Measurements from ENCODE around the gene TRIM28. TPM values are rescaled to one million over a fixed set of nuclear protein-coding genes. Genes with fewer than 3 reads are reported as not detected.

The TRIM28 gene
- polyA plus RNA-seq, 6 donors from 2014 or later = 25.7 to 100 (median 50.8) TPM

GRCh38 chr19:58513694-58514563, 29.9 kb upstream of the TRIM28 start:
- Mint-ChIP-seq H3K4me3 (peak overlapping the region; percentile 64 to 86 (median 76)), H3K27ac (peak overlapping the region in 4 of 6 donors; percentile 49 to 92 (median 75)), H3K9me3 (no peaks in the 10 kb centered on the region), H3K4me1 (peaks cover 33 to 54% (median 39%) of the 10 kb centered on the region in 3 donors), H3K36me3 (no peaks in the 10 kb centered on the region), H3K27me3 (no peaks in the 10 kb centered on the region)
- DNase-seq = peak; percentile 81
- peak; percentile 87 to 90 for ATAC-seq (ENCODE audit: low read depth in 2 of 2)

GRCh38 chr19:58514564-58515022, 29.3 kb upstream of the TRIM28 start:
- no peak for DNase-seq
- H3K27me3 Mint-ChIP-seq = no peaks in the 10 kb centered on the region
- peaks cover 40 to 61% (median 46%) of the 10 kb centered on the region in 3 donors for H3K4me1 Mint-ChIP-seq
- H3K27ac Mint-ChIP-seq = peak overlapping the region in 3 of 6 donors; percentile 49 to 92 (median 83)
- no peaks in the 10 kb centered on the region for H3K9me3 Mint-ChIP-seq
- no peak for ATAC-seq (ENCODE audit: low read depth in 2 of 2)
- no peaks in the 10 kb centered on the region for H3K36me3 Mint-ChIP-seq
- peak overlapping the region in 7 of 8 donors; percentile 42 to 86 (median 73) for H3K4me3 Mint-ChIP-seq

DNA sequence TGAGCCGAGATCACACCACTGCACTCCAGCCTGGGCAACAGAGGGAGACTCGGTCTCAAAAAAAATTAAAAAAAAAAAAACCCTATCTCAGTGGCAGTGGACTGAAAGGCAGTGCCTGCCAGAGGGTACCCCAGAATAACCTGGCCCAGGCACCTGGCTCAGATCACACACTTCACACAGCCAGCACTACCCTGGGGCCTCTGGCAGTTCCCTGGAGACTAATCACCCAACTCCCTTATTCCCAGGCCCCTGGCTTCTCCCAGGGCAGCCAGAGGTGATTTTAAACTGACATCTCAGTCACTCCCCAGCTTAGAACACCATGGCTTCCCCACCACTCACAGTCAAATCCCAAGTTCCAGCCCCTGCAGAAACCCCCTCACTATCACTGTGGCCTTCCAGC, 28.6 kb upstream of the TRIM28 start:
- Mint-ChIP-seq H3K27me3 (no peaks in the 10 kb centered on the region), H3K36me3 (no peaks in the 10 kb centered on the region), H3K4me1 (peaks cover 46 to 68% (median 52%) of the 10 kb centered on the region in 3 donors), H3K27ac (peak overlapping the region in 3 of 6 donors; percentile 52 to 92 (median 73)), H3K4me3 (peak overlapping the region; percentile 6 to 83 (median 48)), H3K9me3 (peaks cover 0 to under 1% (median 0%) of the 10 kb centered on the region in 7 donors)
- no peak for DNase-seq
- ATAC-seq (ENCODE audit: low read depth in 2 of 2) = no peak

DNA sequence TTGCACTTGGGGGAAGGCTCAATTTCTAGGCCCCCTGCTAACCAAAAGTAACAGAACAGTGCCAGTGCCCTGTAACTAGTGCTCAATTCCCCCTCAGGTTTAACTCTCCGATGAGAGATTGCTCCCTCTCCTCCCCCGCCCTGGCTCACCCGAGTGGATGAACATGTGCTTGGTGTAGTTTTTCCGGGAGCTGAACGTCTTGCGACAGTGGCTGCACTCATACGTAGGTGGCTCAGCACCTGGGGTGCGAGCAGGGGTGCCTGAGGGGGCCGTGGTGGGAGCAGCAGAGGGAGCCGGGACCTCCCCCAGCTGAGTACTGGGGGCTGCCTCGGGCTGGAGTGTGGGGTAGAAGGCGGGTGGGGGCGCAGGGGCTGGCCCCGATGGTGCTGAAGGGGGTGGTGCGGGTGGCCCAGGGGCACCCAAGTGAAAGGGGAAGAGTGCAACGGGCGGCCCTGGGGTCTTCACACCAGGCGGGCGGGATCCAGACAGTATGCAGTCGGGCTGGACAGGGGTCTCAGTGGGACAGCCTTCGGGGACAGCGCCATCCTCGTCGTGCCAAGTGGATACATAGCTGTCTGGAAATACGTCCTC, 27.5 kb upstream of the TRIM28 start:
- Mint-ChIP-seq H3K27ac (peak overlapping the region in 1 of 6 donors; percentile 87), H3K36me3 (no peaks in the 10 kb centered on the region), H3K4me1 (peaks cover 50 to 72% (median 56%) of the 10 kb centered on the region in 3 donors), H3K4me3 (peak overlapping the region in 4 of 8 donors; percentile 47 to 83 (median 55)), H3K27me3 (no peaks in the 10 kb centered on the region), H3K9me3 (peaks cover 0 to 4% (median 0%) of the 10 kb centered on the region in 7 donors)
- DNase-seq (no peak), ATAC-seq (ENCODE audit: low read depth in 2 of 2) (no peak)

- Mint-ChIP-seq H3K27ac (no peak overlapping the region), H3K9me3 (peaks cover 0 to 4% (median 0%) of the 10 kb centered on the region in 7 donors), H3K4me3 (peak overlapping the region in 5 of 8 donors; percentile 16 to 100 (median 86)), H3K4me1 (peaks cover 47 to 71% (median 56%) of the 10 kb centered on the region in 3 donors), H3K27me3 (no peaks in the 10 kb centered on the region), H3K36me3 (no peaks in the 10 kb centered on the region)
- DNase-seq (no peak), ATAC-seq (ENCODE audit: low read depth in 2 of 2) (no peak)
These were observed 26.7 kb upstream of the TRIM28 start for GRCh38 chr19:58516964-58517833.

DNA sequence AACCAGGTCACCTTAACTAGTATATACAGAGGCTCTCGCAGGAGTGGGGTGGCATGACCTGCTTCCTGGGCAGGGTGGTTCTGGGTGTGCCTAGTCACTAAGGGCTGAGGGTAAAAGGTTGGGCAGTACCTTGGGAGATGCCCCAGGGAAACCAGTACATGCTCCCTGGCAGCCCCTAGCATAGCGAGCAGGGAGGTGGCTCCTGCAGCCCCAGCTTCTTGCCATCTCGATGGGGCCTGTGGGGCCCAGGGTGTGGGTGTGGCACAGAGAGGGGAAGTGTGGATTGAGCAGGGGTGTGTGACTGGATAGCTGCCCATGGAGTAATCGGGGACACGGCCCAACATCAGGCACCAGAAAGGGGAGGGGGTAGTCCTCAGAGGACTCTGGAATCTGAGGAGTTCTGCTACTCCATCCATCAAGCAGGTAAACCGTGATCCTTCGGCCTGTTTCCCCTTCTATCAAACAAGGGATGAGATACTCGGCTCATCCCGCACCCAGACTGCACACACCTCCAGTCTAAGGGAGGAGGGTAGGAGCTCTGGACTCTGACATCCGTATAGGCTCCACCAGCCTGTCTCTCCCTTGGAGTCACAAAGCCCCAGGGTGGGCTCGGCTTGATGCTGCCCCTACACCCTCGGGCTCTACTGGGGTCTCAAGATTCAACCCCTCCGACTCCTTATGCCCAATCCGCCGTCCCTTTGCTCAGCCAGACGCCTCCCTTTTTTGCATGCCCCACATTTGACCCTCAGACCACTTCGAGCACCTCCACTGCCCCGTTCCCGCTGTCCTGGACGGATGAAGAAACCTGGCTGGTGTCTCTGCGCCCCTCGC, 25.4 kb upstream of the TRIM28 start:
- no peak for DNase-seq
- H3K9me3 Mint-ChIP-seq = peaks cover 0 to 4% (median 0%) of the 10 kb centered on the region in 7 donors
- no peaks in the 10 kb centered on the region for H3K27me3 Mint-ChIP-seq
- H3K27ac Mint-ChIP-seq = peak overlapping the region; percentile 98 to 99 (median 99)
- peak overlapping the region; percentile 91 to 100 (median 97) for H3K4me3 Mint-ChIP-seq
- H3K4me1 Mint-ChIP-seq = peaks cover 47 to 58% (median 56%) of the 10 kb centered on the region in 3 donors
- ATAC-seq (ENCODE audit: low read depth in 2 of 2) = no peak
- no peaks in the 10 kb centered on the region for H3K36me3 Mint-ChIP-seq

GRCh38 chr19:58519087-58519354, 24.8 kb upstream of the TRIM28 start:
- Mint-ChIP-seq H3K4me3 (peak overlapping the region; percentile 91 to 100 (median 97)), H3K27ac (peak overlapping the region; percentile 98 to 99 (median 99)), H3K9me3 (peaks cover 0 to 4% (median 0%) of the 10 kb centered on the region in 7 donors), H3K4me1 (peaks cover 42 to 54% (median 52%) of the 10 kb centered on the region in 3 donors), H3K36me3 (no peaks in the 10 kb centered on the region), H3K27me3 (no peaks in the 10 kb centered on the region)
- DNase-seq (peak; percentile 29), ATAC-seq (ENCODE audit: low read depth in 2 of 2) (peak; percentile 4)

DNA sequence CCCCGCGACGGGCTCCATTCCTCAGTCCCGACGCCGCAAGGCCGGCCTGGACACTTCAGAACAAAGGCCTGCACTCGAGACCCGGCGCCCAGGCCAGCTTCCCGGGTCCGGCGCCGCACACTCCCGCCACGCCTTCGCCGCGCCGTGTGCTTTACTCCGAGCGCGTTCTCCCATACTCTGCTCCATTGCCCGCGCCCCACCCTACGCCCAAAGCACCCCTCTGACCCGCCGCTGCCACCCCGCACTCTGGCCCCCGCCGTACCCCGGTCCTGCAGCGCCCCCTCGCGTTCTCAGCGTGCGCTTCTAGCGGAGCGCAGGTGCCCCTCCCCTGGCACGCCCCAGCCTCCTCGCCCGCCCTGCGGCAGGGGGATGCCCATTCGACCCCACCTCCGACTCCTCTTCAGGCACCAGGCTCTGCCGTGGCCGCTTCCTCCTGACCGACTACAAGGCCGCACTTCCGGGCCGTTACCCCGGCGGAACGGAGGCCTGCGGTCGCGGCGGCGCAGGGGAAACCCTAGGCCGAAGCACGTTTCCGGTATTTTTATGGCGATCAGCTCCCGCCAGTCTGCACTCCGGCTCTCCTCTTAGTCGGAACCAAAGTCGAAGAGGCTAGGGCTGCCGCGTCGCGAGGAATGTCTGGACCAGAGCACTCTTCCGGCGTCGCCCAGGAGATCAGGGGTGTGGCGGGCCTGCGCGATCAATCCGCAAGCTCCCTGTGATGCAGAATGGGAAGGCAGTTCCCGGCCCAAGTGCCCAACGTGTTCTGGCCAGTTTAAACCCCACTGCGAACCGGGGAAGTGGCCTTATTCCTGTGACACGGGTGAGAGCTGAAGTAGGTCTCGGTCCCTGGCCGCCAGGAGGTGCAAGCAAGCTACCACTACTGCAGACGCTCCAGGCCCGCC, 24.3 kb upstream of the TRIM28 start, which contains the start of gene ZBTB45:
Gene ZBTB45 (minus strand): TSS at position 456 of the 902 bp plus-strand sequence. CDS start 2,137 bp downstream, outside the sequence.
- Mint-ChIP-seq H3K27ac (peak within 1 kb of the TSS; percentile 98 to 99 (median 99)), H3K36me3 (no peaks in the 10 kb centered on the region), H3K9me3 (peaks cover 0 to 4% (median 0%) of the 10 kb centered on the region in 7 donors), H3K27me3 (no peaks in the 10 kb centered on the region), H3K4me1 (peaks cover 37 to 49% (median 47%) of the 10 kb centered on the region in 3 donors), H3K4me3 (peak within 1 kb of the TSS; percentile 91 to 100 (median 97))
- ATAC-seq (ENCODE audit: low read depth in 2 of 2) = peak; percentile 79
- peak; percentile 93 for DNase-seq

DNA sequence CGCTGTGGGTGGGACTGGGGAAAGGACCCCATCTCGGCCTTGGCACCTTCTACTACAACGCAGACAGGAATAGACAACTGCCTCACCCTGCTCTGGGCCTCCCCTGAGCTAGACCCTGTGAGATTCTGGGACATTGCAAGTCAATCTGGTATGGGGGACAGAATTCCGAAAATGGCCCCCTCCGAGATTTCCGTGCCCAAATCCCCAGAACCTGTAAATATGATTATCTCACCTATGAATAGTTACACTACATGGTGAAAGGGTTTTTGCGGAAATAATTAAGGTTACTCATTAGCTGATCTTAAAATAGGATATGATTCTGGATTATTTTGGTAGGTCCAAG, 23.6 kb upstream of the TRIM28 start:
- peak overlapping the region; percentile 98 to 99 (median 99) for H3K27ac Mint-ChIP-seq
- no peaks in the 10 kb centered on the region for H3K27me3 Mint-ChIP-seq
- peak overlapping the region; percentile 91 to 100 (median 97) for H3K4me3 Mint-ChIP-seq
- ATAC-seq (ENCODE audit: low read depth in 2 of 2) = no peak
- H3K4me1 Mint-ChIP-seq = peaks cover 34 to 44% (median 42%) of the 10 kb centered on the region in 3 donors
- peaks cover 0 to 4% (median 0%) of the 10 kb centered on the region in 7 donors for H3K9me3 Mint-ChIP-seq
- no peaks in the 10 kb centered on the region for H3K36me3 Mint-ChIP-seq
- no peak for DNase-seq

GRCh38 chr19:58521651-58522050, 22.2 kb upstream of the TRIM28 start:
- Mint-ChIP-seq H3K27me3 (no peaks in the 10 kb centered on the region), H3K36me3 (no peaks in the 10 kb centered on the region), H3K4me1 (peaks cover 27 to 35% (median 32%) of the 10 kb centered on the region in 3 donors), H3K27ac (peak overlapping the region in 2 of 6 donors; percentile 16 to 77), H3K9me3 (peaks cover 0 to 4% (median 0%) of the 10 kb centered on the region in 7 donors), H3K4me3 (peak overlapping the region in 3 of 8 donors; percentile 32 to 63 (median 40))
- DNase-seq = no peak
- no peak for ATAC-seq (ENCODE audit: low read depth in 2 of 2)

GRCh38 chr19:58522709-58523108, 21.2 kb upstream of the TRIM28 start:
- Mint-ChIP-seq H3K36me3 (no peaks in the 10 kb centered on the region), H3K27ac (peak overlapping the region in 1 of 6 donors; percentile 38), H3K4me1 (peaks cover 27 to 29% (median 28%) of the 10 kb centered on the region in 3 donors), H3K4me3 (peak overlapping the region in 1 of 8 donors; percentile 9), H3K27me3 (no peaks in the 10 kb centered on the region), H3K9me3 (peaks cover 0 to 4% (median 0%) of the 10 kb centered on the region in 7 donors)
- ATAC-seq (ENCODE audit: low read depth in 2 of 2) (no peak), DNase-seq (no peak)
